Neuronal stem cell (in vitro differentiated cells): Measurements from ENCODE around the gene CBFA2T3.

ENCODE experiments used
- DNase-seq: peaks from one replicate; pipeline ENCODE4 v3.0.0-alpha.2; 2013; ENCODE audit warnings: low spot score
- H2AFZ ChIP-seq: one replicate; pipeline ENCODE4 v1.6.1; 2013; ENCODE audit warnings: mild to moderate bottlenecking, low read length, inconsistent platforms
- H2AK5ac ChIP-seq: 2 replicates; pipeline ENCODE4 v1.6.1; 2013; ENCODE audit warnings: low read depth, mild to moderate bottlenecking, inconsistent platforms, low read length, moderate library complexity, mixed read lengths
- H2BK120ac ChIP-seq: 2 replicates; pipeline ENCODE4 v1.6.1; 2013; ENCODE audit warnings: low read depth, mild to moderate bottlenecking, inconsistent platforms, low read length, moderate library complexity, mixed read lengths
- H2BK12ac ChIP-seq: one replicate; pipeline ENCODE4 v1.6.1; 2013; ENCODE audit warnings: low read length, inconsistent platforms
- H2BK15ac ChIP-seq: 2 replicates; pipeline ENCODE4 v1.6.1; 2013; ENCODE audit warnings: mild to moderate bottlenecking, low read length, inconsistent platforms, mixed read lengths
- H2BK5ac ChIP-seq: one replicate; pipeline ENCODE4 v1.6.1; 2013; ENCODE audit warnings: inconsistent platforms, mild to moderate bottlenecking, low read length, moderate library complexity
- H3K14ac ChIP-seq: one replicate; pipeline ENCODE4 v1.6.1; 2013; ENCODE audit warnings: low read length, inconsistent platforms
- H3K18ac ChIP-seq: 2 replicates; pipeline ENCODE4 v1.6.1; 2013; ENCODE audit warnings: low read length, inconsistent platforms
- H3K23ac ChIP-seq: 2 replicates; pipeline ENCODE4 v1.6.1; 2013; ENCODE audit warnings: low read depth, mild to moderate bottlenecking, mixed read lengths, low read length, inconsistent platforms; ENCODE audit not compliant: poor library complexity
- H3K27ac ChIP-seq: replicated peaks from 3 replicates; pipeline ENCODE4 v1.5.1; 2013; ENCODE audit warnings: low read length, inconsistent platforms
- H3K27me3 ChIP-seq, 3 experiments: 2 replicates each; pipeline ENCODE4 v1.6.1; 2013; ENCODE audit warnings: low read length in 3 of 3, mild to moderate bottlenecking in 2 of 3, inconsistent platforms in 1 of 3, low read depth in 1 of 3, mixed read lengths in 1 of 3, moderate library complexity in 1 of 3; ENCODE audit not compliant: control insufficient read depth in 3 of 3, insufficient read depth in 3 of 3
- H3K36me3 ChIP-seq, 2 donors: replicated peaks in 1 of 2; 2 replicates each; pipeline ENCODE4 v1.6.1; 2013; ENCODE audit warnings: low read length in 2 of 2; ENCODE audit not compliant: control insufficient read depth in 2 of 2, insufficient read depth in 2 of 2
- H3K4ac ChIP-seq: 2 replicates; pipeline ENCODE4 v1.6.1; 2013; ENCODE audit warnings: inconsistent platforms, mild to moderate bottlenecking, low read length, moderate library complexity
- H3K4me1 ChIP-seq, 2 donors: 1 replicate in 1 of 2; 2 replicates in 1 of 2; pipeline ENCODE4 v1.6.1; 2013; ENCODE audit warnings: low read length in 2 of 2, low read depth in 1 of 2; ENCODE audit not compliant: control insufficient read depth in 2 of 2, insufficient read depth in 1 of 2
- H3K4me2 ChIP-seq: one replicate; pipeline ENCODE4 v1.6.1; 2013; ENCODE audit warnings: mild to moderate bottlenecking, low read length, inconsistent platforms; ENCODE audit not compliant: insufficient read depth, poor library complexity, severe bottlenecking
- H3K4me3 ChIP-seq, 2 donors: 2 replicates each; pipeline ENCODE4 v1.5.1; 2013; ENCODE audit warnings: low read length in 2 of 2, mild to moderate bottlenecking in 2 of 2, inconsistent platforms in 1 of 2, moderate library complexity in 1 of 2
- H3K79me1 ChIP-seq: one replicate; pipeline ENCODE4 v1.6.1; 2013; ENCODE audit warnings: low read depth, mild to moderate bottlenecking, inconsistent platforms, low read length, moderate library complexity
- H3K9ac ChIP-seq: one replicate; pipeline ENCODE4 v1.6.1; 2013; ENCODE audit warnings: mild to moderate bottlenecking, low read depth, low read length, inconsistent platforms; ENCODE audit not compliant: poor library complexity
- H3K9me3 ChIP-seq, 2 donors: replicated peaks in 1 of 2; 2 replicates each; pipeline versions ENCODE3 to v1.6.1; 2013; ENCODE audit warnings: low read length in 2 of 2, mild to moderate bottlenecking in 2 of 2, inconsistent platforms in 1 of 2, low read depth in 1 of 2, mixed read lengths in 1 of 2, moderate library complexity in 1 of 2; ENCODE audit not compliant: control insufficient read depth in 2 of 2, insufficient read depth in 1 of 2
- H4K8ac ChIP-seq: one replicate; pipeline ENCODE4 v1.6.1; 2013; ENCODE audit warnings: low read depth, mild to moderate bottlenecking, inconsistent platforms, low read length, moderate library complexity
- H4K91ac ChIP-seq: one replicate; pipeline ENCODE4 v1.6.1; 2013; ENCODE audit warnings: low read length, low read depth, mild to moderate bottlenecking, inconsistent platforms; ENCODE audit not compliant: poor library complexity
- WGBS, 2 donors: extraction: QIAGEN DNeasy Blood & Tissue Kit; methylation state at CpG; one replicate each; pipeline ENCODE4 v1.1.7; 2013; ENCODE audit warnings: missing lambda C conversion rate in 2 of 2, mixed read lengths in 1 of 2; ENCODE audit not compliant: insufficient read length in 2 of 2, insufficient replicate concordance in 1 of 2; ENCODE audit errors: extremely low coverage in 2 of 2; 5-methylcytosine and 5-hydroxymethylcytosine counted together

CBFA2T3 gene

DNA sequence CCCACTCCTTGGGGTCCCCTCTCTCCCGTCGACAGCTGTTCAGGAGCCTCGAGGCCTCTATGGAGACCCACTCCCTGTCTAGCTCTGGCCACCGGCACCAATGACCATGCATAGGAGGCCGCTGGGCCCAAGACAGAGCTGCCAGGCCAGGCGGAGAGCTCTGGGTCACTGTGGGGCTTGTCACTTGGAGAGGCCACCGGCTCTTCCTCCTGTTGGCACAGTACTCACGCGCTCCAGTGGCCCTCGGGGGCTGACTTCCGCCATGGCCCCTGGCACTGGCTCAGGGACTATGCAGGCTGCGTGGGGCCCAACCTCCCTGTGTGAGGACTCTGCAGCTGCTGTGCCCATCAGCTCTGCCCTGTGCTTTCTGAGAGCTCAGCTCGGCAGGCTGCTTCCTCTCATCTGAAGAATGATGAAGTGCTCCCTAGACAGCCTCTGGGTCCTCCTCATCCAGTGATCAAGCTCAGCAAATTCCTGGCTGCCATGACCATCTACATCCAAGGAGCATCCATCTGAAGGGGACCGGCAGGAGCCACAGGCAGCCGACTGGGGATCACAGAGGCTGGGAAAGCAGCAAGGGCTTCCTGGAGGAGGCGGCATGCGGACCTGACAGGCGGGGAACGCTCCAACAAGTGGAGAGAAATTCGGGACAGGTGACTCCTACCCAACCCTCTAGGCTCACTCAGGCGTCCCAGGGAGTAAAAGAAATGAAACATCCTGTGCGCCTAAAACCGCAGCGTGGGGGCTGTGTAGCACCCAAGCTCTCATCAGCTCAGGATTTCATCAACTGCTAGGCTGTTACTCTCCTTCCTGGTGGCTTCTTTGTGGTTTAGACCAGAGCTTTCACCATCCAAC, 137.0 kb downstream of the CBFA2T3 start:
- peak overlapping the region; percentile 80 for H3K23ac ChIP-seq
- H3K9ac ChIP-seq = no peak overlapping the region
- WGBS, 2 donors = no CpG with 5 or more reads among the region's 24 CpGs
- H2BK12ac ChIP-seq = no peak overlapping the region
- no peak overlapping the region for H2AK5ac ChIP-seq
- no peak overlapping the region for H4K8ac ChIP-seq
- no peaks in the 10 kb centered on the region for H3K27me3 ChIP-seq
- H3K4me3 ChIP-seq = no peak overlapping the region
- H3K4ac ChIP-seq = no peak overlapping the region
- no peak overlapping the region for H3K18ac ChIP-seq
- H3K36me3 ChIP-seq = peaks cover 0 to 7% of the 10 kb centered on the region in 2 donors
- no peaks in the 10 kb centered on the region for H3K4me1 ChIP-seq
- H2BK5ac ChIP-seq = no peak overlapping the region
- H3K9me3 ChIP-seq = no peaks in the 10 kb centered on the region
- H3K4me2 ChIP-seq = no peak overlapping the region
- H3K14ac ChIP-seq = no peak overlapping the region
- no peak overlapping the region for H2BK120ac ChIP-seq
- no peak overlapping the region for H3K27ac ChIP-seq
- no peak overlapping the region for H4K91ac ChIP-seq
- H2AFZ ChIP-seq = no peak overlapping the region
- H2BK15ac ChIP-seq = no peak overlapping the region
- no peak for DNase-seq
- H3K79me1 ChIP-seq = peaks cover 11% of the 10 kb centered on the region

DNA sequence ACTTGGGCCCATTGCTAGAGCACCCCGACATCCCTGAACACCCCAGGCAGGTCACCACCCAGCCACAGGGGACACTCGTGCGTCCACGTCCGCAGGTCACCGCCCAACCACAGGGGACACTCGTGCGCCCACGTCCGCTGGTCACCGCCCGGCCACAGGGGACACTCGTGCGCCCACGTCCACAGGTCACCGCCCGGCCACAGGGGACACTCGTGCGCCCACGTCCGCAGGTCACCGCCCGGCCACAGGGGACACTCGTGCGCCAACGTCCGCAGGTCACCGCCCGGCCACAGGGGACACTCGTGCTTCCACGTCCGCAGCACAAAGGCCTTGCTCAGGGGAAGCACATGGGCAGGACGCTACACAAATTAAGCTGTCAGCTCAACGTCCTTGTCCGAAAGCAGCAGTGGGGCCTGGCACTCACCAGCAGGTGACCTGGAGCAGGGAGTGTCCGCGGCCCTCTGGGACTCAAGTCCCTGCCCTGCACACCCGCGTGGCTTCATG, 137.9 kb downstream of the CBFA2T3 start:
- H4K91ac ChIP-seq = no peak overlapping the region
- H2BK12ac ChIP-seq = no peak overlapping the region
- WGBS, 2 donors = no CpG with 5 or more reads among the region's 39 CpGs
- H3K79me1 ChIP-seq = peaks cover 11% of the 10 kb centered on the region
- H3K4me1 ChIP-seq = no peaks in the 10 kb centered on the region
- H4K8ac ChIP-seq = no peak overlapping the region
- H3K27ac ChIP-seq = no peak overlapping the region
- peaks cover 0 to 9% of the 10 kb centered on the region in 2 donors for H3K36me3 ChIP-seq
- no peak overlapping the region for H2BK15ac ChIP-seq
- H3K9ac ChIP-seq = no peak overlapping the region
- H2BK120ac ChIP-seq = no peak overlapping the region
- H3K27me3 ChIP-seq = no peaks in the 10 kb centered on the region
- no peak overlapping the region for H3K4me2 ChIP-seq
- no peak overlapping the region for H2AFZ ChIP-seq
- H3K18ac ChIP-seq = peak overlapping the region; percentile 17
- no peak overlapping the region for H2BK5ac ChIP-seq
- H3K9me3 ChIP-seq = no peaks in the 10 kb centered on the region
- H3K4ac ChIP-seq = no peak overlapping the region
- peak overlapping the region; percentile 65 for H3K23ac ChIP-seq
- no peak overlapping the region for H3K4me3 ChIP-seq
- no peak for DNase-seq
- H2AK5ac ChIP-seq = no peak overlapping the region
- no peak overlapping the region for H3K14ac ChIP-seq

DNA sequence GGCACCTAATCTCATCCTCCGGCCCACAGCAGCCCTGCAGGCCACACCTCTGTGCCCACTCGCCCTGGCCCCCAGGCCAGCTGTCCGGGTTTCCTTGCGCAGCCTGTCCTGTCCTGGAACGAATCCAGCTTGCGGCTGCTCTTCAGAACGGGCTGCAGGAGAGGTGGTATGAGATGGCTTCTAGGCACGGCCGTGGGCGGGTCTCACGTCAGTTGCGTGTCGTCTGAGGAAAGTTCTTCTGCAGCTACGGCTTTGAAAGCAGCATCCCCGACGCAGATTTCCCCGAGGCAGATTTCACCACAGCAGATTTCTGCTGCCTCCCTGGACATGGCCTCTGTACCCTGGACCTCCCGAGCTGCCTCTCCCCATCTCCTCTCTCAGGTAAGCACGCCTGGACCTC, 138.4 kb downstream of the CBFA2T3 start:
- Histone ChIP-seq H2BK120ac (no peak overlapping the region), H2AK5ac (no peak overlapping the region), H2BK15ac (no peak overlapping the region)

DNA sequence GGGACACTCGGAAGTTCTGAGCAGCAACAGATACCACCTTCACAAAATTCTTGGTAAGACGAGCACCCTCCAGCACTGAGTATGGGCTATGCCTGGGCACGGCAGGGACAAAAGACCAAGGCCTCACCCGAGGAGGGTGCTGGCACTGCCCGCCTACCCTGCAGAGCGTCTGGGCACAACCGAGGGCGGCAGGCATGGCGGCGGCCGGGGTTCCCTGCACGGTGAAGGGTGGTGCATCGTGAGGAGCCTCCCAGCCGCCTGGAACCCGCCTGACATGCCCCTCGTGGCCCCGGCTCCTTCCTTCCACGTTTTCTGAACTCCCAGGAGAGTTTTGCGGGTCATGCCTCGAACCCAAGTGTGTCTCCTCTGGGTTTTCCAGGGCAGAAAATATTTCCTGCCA, 139.2 kb downstream of the CBFA2T3 start:
- peaks cover 11% of the 10 kb centered on the region for H3K79me1 ChIP-seq
- no peak overlapping the region for H3K14ac ChIP-seq
- no peak overlapping the region for H2BK12ac ChIP-seq
- H2AFZ ChIP-seq = no peak overlapping the region
- H2BK15ac ChIP-seq = no peak overlapping the region
- no peak overlapping the region for H4K8ac ChIP-seq
- no peak overlapping the region for H2AK5ac ChIP-seq
- no peak overlapping the region for H3K4ac ChIP-seq
- no peak overlapping the region for H3K4me2 ChIP-seq
- H3K9ac ChIP-seq = no peak overlapping the region
- H2BK120ac ChIP-seq = no peak overlapping the region
- no peaks in the 10 kb centered on the region for H3K9me3 ChIP-seq
- H2BK5ac ChIP-seq = no peak overlapping the region
- H3K23ac ChIP-seq = no peak overlapping the region
- no peak overlapping the region for H3K4me3 ChIP-seq
- H4K91ac ChIP-seq = no peak overlapping the region
- no peak overlapping the region for H3K27ac ChIP-seq
- H3K27me3 ChIP-seq = no peaks in the 10 kb centered on the region
- peaks cover 0 to 9% of the 10 kb centered on the region in 2 donors for H3K36me3 ChIP-seq
- WGBS, 2 donors = no CpG with 5 or more reads among the region's 20 CpGs
- H3K4me1 ChIP-seq = no peaks in the 10 kb centered on the region
- no peak overlapping the region for H3K18ac ChIP-seq
- no peak for DNase-seq

More for the DNA sequence above, 138.4 kb downstream of the CBFA2T3 start:
- Histone ChIP-seq H3K36me3 (peaks cover 0 to 9% of the 10 kb centered on the region in 2 donors), H3K9ac (no peak overlapping the region), H4K91ac (no peak overlapping the region), H3K79me1 (peaks cover 11% of the 10 kb centered on the region), H3K23ac (peak overlapping the region; percentile 65), H2AFZ (no peak overlapping the region), H3K14ac (no peak overlapping the region), H3K4me2 (no peak overlapping the region), H3K4ac (no peak overlapping the region), H3K27ac (no peak overlapping the region), H2BK5ac (no peak overlapping the region), H3K18ac (no peak overlapping the region), H3K9me3 (no peaks in the 10 kb centered on the region), H3K4me3 (no peak overlapping the region), H4K8ac (no peak overlapping the region), H2BK12ac (no peak overlapping the region), H3K4me1 (no peaks in the 10 kb centered on the region), H3K27me3 (no peaks in the 10 kb centered on the region)
- no CpG with 5 or more reads among the region's 19 CpGs for WGBS, 2 donors
- DNase-seq = no peak
